Putamen (tissue), 1 donor: ENCODE data around the gene PDIA4.
A peak's percentile ranks its signal among the peaks of the same experiment; 100 is the strongest.
"Not testable (repeated sequence)": the region's sequence is repeated elsewhere in the genome, so short reads cannot be mapped to it uniquely, and the experiment has no call there.

Source experiments
- DNase-seq: peaks from one replicate; pipeline ENCODE4 v3.0.0-alpha.2; 2016; ENCODE audit warnings: low spot score

PDIA4 gene

DNA sequence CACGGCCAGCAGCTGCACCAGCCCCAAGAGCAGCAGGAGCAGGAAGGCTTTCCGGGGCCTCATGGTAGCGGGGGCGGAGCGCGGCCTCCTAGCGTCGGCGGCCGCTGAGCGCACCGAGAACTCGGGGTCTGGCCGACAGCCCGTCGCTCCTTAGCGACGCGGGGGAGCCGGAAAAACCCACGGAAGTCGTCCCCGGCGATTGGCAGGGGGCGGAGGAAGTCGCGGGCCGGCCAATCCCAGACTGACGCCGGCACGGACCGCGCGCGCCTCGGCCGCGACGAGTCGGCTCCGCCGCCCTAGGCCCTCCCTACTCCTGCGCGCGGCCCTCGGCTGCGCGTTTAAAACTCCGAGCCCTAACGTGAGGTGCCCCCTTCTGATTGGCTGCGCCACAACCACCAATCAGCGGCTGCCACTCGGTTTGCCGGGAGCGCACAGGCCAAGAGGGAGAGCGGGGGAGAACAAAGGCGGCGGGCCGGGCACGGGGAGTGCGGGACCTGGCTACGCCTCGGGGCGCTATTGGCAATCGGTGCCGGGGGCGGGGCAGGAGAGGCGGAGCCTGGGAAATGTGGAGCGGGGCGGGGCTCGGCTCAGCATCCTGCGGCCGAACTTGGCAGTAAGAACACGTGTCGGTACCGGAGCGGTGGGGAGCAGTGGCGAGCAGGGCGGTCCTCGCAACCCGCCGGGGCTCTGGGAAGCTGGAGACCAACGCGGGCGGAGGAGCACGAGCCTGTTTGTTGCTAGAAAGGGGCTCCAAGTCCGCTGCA lies at the start of gene PDIA4:
TSS of gene PDIA4 (minus strand) at position 160 of the 764 bp plus-strand sequence. CDS start at position 63, 97 bp downstream.
- DNase-seq: peak; percentile 99

- no peak for DNase-seq
Measured at GRCh38 chr7:149077594-149077993, 49.3 kb upstream of the PDIA4 start.

- no peak for DNase-seq
Measured at GRCh38 chr7:149075286-149075685, 47.0 kb upstream of the PDIA4 start.

DNA sequence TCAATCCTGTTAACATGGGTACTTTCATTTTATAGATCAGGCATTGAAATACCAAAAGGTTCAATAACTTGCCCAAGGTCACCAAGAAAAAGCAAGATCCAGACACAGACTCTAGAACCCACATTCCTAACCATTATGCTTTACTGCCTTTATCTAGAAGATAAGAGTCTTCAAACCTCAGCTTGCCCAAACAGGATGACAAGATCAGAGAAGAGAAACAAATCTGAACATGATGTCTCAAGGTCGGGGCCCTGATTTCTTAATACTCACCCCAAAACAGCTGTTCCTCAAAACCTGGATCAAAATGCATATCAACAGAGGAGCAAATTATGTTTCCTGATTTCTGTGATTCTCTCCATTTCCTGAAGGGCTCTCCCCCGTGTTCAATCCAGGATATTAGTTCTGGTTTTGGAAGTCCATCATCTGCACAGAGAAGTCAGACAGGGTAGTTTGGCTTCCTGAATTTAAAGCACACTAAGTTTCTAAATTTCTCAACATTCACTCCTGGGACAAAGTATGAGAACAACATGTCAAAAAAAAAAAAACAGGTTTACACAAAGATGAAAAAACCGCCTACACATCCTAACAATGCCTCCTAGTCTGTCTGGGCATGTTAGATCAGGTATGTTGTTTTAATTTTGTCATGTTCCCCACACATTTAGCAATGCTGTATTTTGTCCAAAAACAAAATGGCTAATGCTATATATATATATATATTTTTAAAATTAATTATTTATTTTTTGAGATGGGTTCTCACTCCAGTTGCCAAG lies 46.0 kb upstream of the PDIA4 start:
- no peak for DNase-seq

GRCh38 chr7:149072438-149072775 lies 44.1 kb upstream of the PDIA4 start:
- DNase-seq: no peak

DNA sequence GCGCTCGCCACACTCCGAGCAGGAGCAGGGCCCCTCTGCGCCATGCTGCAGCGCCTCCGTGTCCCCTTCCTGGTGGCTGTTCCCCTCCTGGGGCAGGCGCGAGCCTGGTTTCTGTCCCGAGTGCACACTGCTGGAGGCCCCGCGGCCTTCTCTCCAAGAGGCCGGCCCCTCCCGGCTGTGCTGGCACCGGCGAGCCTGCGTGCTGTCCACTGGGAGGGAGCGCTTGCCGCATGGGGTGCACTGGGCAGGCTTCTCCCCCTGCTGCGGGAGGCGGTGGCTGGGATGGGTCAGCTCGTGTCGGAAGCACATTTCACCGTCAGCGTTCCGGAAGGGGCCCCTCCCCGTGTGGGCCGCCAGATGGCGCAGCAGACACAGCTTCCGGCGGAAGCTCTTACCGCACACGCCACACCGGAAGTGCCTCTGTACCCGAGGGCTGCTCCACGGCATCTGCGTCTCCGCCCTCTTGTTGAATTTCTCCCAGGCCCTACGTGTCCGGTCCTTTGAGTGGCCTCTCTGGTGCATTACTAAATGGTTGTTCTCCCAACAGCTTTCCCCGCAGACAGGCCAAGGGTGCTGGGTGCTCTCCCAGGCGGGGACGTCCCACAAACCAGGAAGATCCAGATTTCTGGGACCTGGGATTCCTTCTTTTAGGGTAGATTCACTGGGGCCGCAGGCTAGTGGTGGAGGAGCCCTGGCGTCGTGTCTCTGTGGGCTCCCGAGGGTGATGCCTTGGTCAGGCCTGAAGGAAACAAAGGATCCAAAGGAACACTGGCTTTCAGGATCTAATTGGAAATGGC lies 43.5 kb upstream of the PDIA4 start:
- no peak for DNase-seq

DNA sequence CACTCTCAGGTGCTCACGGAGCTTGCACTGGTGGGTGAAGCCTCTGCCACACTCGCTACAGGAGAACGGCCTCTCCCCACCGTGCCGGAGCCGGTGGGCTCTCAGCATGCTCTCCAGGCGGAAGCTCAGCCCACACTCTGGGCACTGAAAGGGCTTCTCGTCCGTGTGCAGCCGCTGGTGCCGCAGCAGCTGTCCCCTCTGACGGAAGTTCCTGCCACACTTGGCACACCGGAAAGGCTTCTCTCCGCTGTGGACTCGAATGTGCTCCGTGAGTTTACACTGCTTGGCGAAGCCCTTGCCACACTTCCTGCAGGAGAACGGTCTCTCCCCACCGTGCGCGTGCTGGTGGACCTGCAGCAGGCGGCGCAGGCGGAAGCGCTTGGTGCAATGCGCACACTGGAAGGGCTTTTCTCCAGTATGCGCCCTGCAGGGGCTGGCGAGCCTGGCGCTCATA lies 42.9 kb upstream of the PDIA4 start:
- DNase-seq: no peak

GRCh38 chr7:149070372-149071125 lies 42.2 kb upstream of the PDIA4 start:
- DNase-seq: no peak

- no peak for DNase-seq
Measured at GRCh38 chr7:149067869-149068268, 39.6 kb upstream of the PDIA4 start.

DNA sequence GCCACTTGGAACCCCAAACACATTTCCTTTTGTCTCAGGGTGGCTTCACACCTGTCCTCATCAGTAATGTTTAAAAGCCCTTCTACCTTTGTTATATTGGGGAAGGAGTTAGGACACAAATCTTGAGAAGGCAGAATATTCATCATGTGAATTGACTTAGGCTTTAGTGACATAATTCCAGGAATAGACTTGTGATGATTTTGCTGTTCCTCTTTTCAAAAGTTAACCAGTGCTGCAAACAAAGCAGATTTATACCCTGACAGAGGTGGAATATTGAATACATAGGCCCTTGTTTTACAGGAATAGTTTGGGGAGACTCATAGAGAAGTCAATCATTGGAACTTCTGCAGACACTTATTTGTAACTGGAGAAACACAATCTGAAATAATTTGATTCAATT lies 35.2 kb upstream of the PDIA4 start:
- DNase-seq: no peak

DNA sequence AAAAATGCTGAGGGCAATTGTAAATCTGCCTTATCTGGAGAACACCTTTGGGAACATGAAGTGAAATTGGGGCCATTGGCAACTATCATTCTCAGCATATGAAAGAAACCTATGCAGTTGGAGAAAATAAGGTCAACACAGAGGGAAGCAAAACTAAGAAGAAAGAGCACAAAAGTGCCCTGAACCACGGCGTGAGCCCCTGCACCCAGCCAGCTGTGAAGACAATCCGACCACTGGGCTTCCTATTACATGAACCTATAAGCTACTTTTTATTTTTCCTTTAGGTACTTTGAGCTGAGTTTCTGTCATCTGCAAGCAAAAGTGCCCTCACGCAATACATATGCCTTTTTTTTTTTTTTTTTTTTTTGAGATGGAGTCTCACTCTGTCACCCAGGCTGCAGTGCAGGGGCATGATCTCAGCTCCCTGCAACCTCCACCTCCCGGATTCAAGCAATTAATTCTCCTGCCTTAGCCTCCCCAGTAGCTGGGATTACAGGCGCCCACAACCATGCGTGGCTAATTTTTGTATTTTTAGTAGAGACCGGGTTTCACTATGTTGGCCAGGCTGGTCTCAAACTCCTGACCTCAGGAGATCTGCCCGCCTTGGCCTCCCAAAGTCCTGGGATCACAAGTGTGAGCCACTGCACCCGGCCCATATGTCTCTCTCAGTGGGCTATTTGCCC lies 34.1 kb upstream of the PDIA4 start:
- not testable (repeated sequence) for DNase-seq

DNA sequence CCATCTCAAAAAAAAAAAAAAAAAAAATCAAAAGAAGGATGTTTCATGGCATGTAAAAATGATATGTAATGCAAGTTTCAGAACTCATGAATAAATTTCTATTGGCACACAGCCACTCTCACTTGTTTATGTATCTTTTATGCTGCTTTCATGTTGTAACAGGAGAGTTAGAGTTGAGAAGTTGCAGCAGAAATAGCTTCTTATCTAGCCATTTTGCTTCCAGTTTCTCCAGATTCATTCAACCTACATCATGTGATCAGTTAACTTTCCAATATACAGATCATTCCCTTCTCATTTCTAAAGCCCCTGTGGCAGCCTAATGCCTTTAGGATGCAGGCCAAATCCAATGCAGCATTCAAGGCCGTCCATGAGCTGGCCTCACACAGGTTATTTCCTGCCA lies 31.9 kb upstream of the PDIA4 start:
- DNase-seq: no peak

DNA sequence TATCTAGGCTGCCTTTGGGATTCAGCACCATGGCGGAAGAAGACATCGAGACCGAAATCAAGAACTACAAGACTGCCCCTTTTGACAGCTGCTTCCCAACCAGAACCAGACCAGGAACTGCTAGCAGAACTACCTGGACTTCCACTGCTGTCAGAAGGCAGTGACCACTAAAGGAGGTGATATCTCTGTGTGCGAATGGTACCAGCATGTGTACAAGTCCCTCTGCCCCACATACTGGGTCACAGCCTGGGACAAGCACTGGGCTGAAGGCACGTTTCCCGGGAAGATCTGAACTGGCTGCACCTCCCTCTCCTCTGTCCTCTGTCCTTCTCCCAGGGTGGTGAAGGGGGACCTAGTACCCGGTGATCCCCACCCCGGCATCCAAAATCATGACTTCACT lies 25.6 kb upstream of the PDIA4 start:
- DNase-seq: no peak

DNA sequence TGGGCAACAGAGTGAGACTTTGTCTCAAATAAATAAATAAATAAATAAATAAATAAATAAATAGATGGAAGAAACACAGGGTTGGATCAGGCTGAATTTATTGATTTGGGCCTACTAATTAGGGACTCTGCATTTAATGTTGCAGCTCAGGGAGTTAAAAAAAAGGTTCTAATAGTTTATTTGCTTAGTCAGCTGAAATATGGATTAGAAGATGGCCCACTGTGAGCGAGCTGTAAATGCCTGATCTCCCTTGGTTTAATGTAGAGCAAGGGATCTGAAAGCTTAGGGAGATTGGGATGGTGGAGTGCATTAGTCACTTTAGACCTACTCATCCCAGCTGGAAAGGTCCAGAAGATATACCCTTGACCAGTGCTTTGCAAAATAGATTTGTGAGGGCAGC lies 25.1 kb upstream of the PDIA4 start:
- no peak for DNase-seq

GRCh38 chr7:149050941-149051340 lies 22.6 kb upstream of the PDIA4 start:
- no peak for DNase-seq

DNA sequence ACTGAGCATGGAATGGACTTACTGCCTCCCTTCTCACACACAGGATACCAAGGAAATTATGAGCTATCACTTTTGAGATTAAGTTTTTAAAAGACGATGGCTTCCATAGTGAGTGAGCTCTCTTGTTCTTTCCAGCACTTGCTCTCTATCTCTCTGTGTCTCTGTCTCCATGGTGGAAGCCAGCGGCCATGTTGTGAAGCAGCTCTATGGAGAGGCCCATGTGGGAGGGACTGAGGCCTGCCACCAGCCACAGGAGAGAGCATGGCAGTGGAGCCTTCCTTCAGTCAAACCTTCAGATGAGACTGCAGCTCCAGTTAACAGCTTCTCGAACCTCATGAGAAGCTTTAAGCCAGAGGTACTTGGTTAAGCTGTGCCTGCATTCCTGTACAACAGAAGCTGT lies 20.5 kb upstream of the PDIA4 start:
- no peak for DNase-seq

- no peak for DNase-seq
Measured at GRCh38 chr7:149046416-149046815, 18.1 kb upstream of the PDIA4 start.

- no peak for DNase-seq
Measured at GRCh38 chr7:149043936-149044335, 15.6 kb upstream of the PDIA4 start.

- no peak for DNase-seq
Measured at GRCh38 chr7:149041350-149041749, 13.0 kb upstream of the PDIA4 start.

- not testable (repeated sequence) for DNase-seq
Measured at GRCh38 chr7:149038641-149039040, 10.3 kb upstream of the PDIA4 start.

GRCh38 chr7:149036676-149037075 lies 8.4 kb upstream of the PDIA4 start:
- DNase-seq: no peak
